Measurements from ENCODE around the gene OCA2.

Gene OCA2

GRCh38 chr15:27826411-27826810 lies 272.7 kb downstream of the OCA2 start:
- no peak for TF ChIP-seq CTCF (conservative IDR thresholded peaks at IDR 0.05; ENCODE audit: control insufficient read depth, insufficient read depth, low read depth, low read length)
- peak; percentile 53 for DNase-seq (ENCODE audit: low read depth)
- no peak overlapping the region for H3K4me3 ChIP-seq (ENCODE audit: control insufficient read depth, low read depth, low read length)

- no peak for DNase-seq (ENCODE audit: low read depth)
- no peak overlapping the region for H3K4me3 ChIP-seq (ENCODE audit: control insufficient read depth, low read depth, low read length)
- TF ChIP-seq CTCF (conservative IDR thresholded peaks at IDR 0.05; ENCODE audit: control insufficient read depth, insufficient read depth, low read depth, low read length) = no peak
Measured at GRCh38 chr15:27824841-27825422, 274.2 kb downstream of the OCA2 start.

- no peak for DNase-seq (ENCODE audit: low read depth)
- H3K4me3 ChIP-seq (ENCODE audit: control insufficient read depth, low read depth, low read length) = no peak overlapping the region
- no peak for TF ChIP-seq CTCF (conservative IDR thresholded peaks at IDR 0.05; ENCODE audit: control insufficient read depth, insufficient read depth, low read depth, low read length)
Measured at GRCh38 chr15:27821273-27821672, 277.8 kb downstream of the OCA2 start.

GRCh38 chr15:27820722-27821121 lies 278.4 kb downstream of the OCA2 start:
- no peak for TF ChIP-seq CTCF (conservative IDR thresholded peaks at IDR 0.05; ENCODE audit: control insufficient read depth, insufficient read depth, low read depth, low read length)
- no peak overlapping the region for H3K4me3 ChIP-seq (ENCODE audit: control insufficient read depth, low read depth, low read length)
- no peak for DNase-seq (ENCODE audit: low read depth)

GRCh38 chr15:27820232-27820631 lies 278.9 kb downstream of the OCA2 start:
- no peak for TF ChIP-seq CTCF (conservative IDR thresholded peaks at IDR 0.05; ENCODE audit: control insufficient read depth, insufficient read depth, low read depth, low read length)
- no peak overlapping the region for H3K4me3 ChIP-seq (ENCODE audit: control insufficient read depth, low read depth, low read length)
- DNase-seq (ENCODE audit: low read depth) = peak; percentile 37

GRCh38 chr15:27817258-27817657 lies 281.9 kb downstream of the OCA2 start:
- no peak for TF ChIP-seq CTCF (conservative IDR thresholded peaks at IDR 0.05; ENCODE audit: control insufficient read depth, insufficient read depth, low read depth, low read length)
- H3K4me3 ChIP-seq (ENCODE audit: control insufficient read depth, low read depth, low read length) = no peak overlapping the region
- peak; percentile 33 for DNase-seq (ENCODE audit: low read depth)

- H3K4me3 ChIP-seq (ENCODE audit: control insufficient read depth, low read depth, low read length) = no peak overlapping the region
- TF ChIP-seq CTCF (conservative IDR thresholded peaks at IDR 0.05; ENCODE audit: control insufficient read depth, insufficient read depth, low read depth, low read length) = no peak
- DNase-seq (ENCODE audit: low read depth) = no peak
Measured at GRCh38 chr15:27816790-27817189, 282.3 kb downstream of the OCA2 start.
